ENCODE results near the gene NUDT16L1. TPM values are rescaled to one million over a fixed set of nuclear protein-coding genes. Genes with fewer than 3 reads are reported as not detected.

NUDT16L1 gene
- total and polyA plus RNA-seq, 9 of the 15 experiments (the other 6 are each of a cell fraction or from before 2014, with no cell fraction given), result 1.4 to 37.6 (median 13.7) TPM

- TF ChIP-seq CBX1 (IDR thresholded peaks at IDR 0.05; ENCODE audit: low read depth) (no peak), POLR2G (IDR thresholded peaks at IDR 0.05; ENCODE audit: low read depth, low read length) (0 out of 2 replicates have a peak, but pooled peaks have one; percentile 24), HIVEP1 (CRISPR knock-in tag; IDR thresholded peaks at IDR 0.05) (no peak), ZBTB33 (CRISPR knock-in tag; IDR thresholded peaks at IDR 0.05) (peak; percentile 32; the same call in 1 of the 2 replicates), PHF20 (IDR thresholded peaks at IDR 0.05; ENCODE audit: partially characterized antibody) (no peak), E2F5 (CRISPR knock-in tag; IDR thresholded peaks at IDR 0.05) (no peak), KAT7 (CRISPR knock-in tag; IDR thresholded peaks at IDR 0.05; ENCODE audit: borderline replicate concordance) (no peak), POLR2AphosphoS2 (IDR thresholded peaks at IDR 0.05; ENCODE audit: low read length) (no peak), ZNF316 (IDR thresholded peaks at IDR 0.05) (no peak)
Observed at GRCh38 chr16:4679850-4680636, 13.3 kb upstream of the NUDT16L1 start (continued).
